ENCODE measurements around the gene PRSS27. TPM values are rescaled to one million over a fixed set of nuclear protein-coding genes. Genes with fewer than 3 reads are reported as not detected.

Gene PRSS27
- total RNA-seq, 1 donor from 2014 or later, result 191 TPM

- ATAC-seq, result no peak
These were observed 31.6 kb upstream of the PRSS27 start for GRCh38 chr16:2751577-2752034.

GRCh38 chr16:2749936-2750335 is 29.9 kb upstream of the PRSS27 start:
- no peak for ATAC-seq

GRCh38 chr16:2749476-2749875 is 29.5 kb upstream of the PRSS27 start:
- ATAC-seq, result no peak

GRCh38 chr16:2748757-2749455 is 28.9 kb upstream of the PRSS27 start:
- no peak for ATAC-seq

- no peak for ATAC-seq
These were observed 25.9 kb upstream of the PRSS27 start for GRCh38 chr16:2745961-2746360.

- ATAC-seq, result no peak
These were observed 25.3 kb upstream of the PRSS27 start for GRCh38 chr16:2745116-2745890.

GRCh38 chr16:2744711-2745110 is 24.7 kb upstream of the PRSS27 start:
- ATAC-seq, result no peak

GRCh38 chr16:2743007-2743810 is 23.2 kb upstream of the PRSS27 start:
- no peak for ATAC-seq

- no peak for ATAC-seq
These were observed 22.4 kb upstream of the PRSS27 start for GRCh38 chr16:2742323-2743006.

- no peak for ATAC-seq
These were observed 21.1 kb upstream of the PRSS27 start for GRCh38 chr16:2741168-2741567.

GRCh38 chr16:2740476-2740875 is 20.5 kb upstream of the PRSS27 start:
- ATAC-seq, result no peak

- peak; percentile 25 for ATAC-seq
These were observed 19.8 kb upstream of the PRSS27 start for GRCh38 chr16:2739625-2740430.

GRCh38 chr16:2738615-2739014 is 18.6 kb upstream of the PRSS27 start:
- ATAC-seq, result no peak

GRCh38 chr16:2737895-2738418 is 17.9 kb upstream of the PRSS27 start:
- ATAC-seq, result peak; percentile 6

GRCh38 chr16:2737238-2737605 is 17.2 kb upstream of the PRSS27 start:
- peak; percentile 7 for ATAC-seq

GRCh38 chr16:2736476-2737237 is 16.6 kb upstream of the PRSS27 start:
- ATAC-seq, result no peak

- ATAC-seq, result no peak
These were observed 15.0 kb upstream of the PRSS27 start for GRCh38 chr16:2734844-2735515.

GRCh38 chr16:2728034-2728433 is 8.0 kb upstream of the PRSS27 start:
- ATAC-seq, result no peak

GRCh38 chr16:2726923-2727322 is 6.9 kb upstream of the PRSS27 start:
- no peak for ATAC-seq

GRCh38 chr16:2724816-2725348 is 4.9 kb upstream of the PRSS27 start:
- no peak for ATAC-seq

Measured in esophagus mucosa (tissue), 1 donor.